Glomerular visceral epithelial cell (primary cell): ENCODE data around the gene FMNL1.
"Not testable (repeated sequence)": the region's sequence is repeated elsewhere in the genome, so short reads cannot be mapped to it uniquely, and the experiment has no call there.

Experiments used
- DNase-seq: peaks from one replicate; pipeline ENCODE4 v3.0.0-alpha.2; 2016; ENCODE audit errors: extremely low spot score

FMNL1 gene

DNA sequence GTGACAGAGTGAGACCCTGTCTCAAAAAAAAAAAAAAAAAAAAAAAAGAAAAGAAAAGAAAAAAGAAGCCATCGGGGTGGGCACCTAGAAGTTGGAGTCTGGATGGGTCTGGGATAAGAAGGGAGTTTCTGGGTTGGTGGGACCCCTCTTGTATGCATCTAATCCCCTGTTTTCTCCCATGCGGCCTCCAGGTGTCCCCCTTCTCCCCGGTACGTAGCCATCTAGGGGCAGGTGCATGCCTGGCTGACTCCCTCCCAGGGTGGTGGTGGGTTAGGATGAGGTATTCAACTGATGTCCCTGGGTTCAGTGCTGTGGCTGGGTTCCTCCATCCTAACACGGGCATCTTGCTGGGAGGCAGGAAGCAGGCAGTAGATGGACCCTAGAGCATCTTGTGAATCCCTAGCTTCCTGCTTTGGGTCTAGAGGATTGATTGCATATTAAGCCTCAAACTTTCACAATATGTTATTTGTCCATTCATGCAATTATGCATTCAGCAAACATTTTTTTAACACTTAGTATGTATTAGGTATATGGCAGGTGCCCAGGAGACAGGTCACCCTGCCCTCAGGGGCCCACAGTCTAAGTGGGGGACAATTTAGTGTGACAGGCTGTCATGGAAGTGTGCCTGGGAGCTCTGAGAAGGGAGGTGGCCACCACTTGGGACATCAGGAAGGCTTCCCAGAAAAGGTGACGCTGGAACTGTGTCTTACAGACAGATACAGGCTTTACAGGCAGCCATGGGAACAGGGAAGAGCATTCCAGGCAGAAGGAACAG, 13.1 kb downstream of the FMNL1 start:
- peak; percentile 53 for DNase-seq

DNA sequence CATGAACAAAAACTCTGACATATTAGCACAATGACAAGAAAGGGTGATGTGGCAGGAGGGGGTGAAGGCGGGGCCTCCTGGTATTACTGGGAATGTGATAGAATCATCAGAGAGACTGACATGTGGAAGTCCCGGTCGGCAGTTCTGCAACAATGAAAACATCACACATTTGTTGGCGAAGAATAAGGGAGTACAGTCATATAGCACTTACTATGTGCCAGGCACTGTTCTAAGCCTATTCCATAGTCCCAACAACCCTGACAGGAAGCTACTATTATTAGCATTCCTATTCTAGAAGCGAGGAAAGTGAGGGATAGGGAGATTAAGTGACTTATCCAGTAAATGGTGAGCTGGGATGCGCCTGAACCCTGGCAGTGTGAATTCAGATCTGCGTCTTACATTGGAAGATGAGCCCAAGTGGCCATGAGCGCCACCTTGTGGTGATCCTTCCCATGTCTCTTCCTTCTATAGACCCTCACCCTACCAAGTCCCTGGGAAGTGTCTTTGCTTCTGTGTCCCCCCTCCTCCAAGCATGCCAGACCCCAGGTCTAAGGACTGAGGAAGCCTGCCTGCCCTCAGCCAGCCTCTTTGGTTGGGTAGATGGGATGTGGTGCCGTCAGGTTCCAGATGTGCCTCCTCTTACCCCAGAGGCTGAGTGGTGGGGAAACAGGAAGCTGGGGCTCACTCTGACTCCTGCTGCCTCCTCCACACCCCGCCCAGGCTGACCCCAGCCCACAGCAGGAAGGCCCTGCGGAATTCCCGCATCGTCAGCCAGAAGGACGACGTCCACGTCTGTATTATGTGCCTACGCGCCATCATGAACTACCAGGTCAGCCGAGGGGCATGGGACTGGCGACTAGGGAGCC, 14.0 kb downstream of the FMNL1 start:
- DNase-seq, result peak; percentile 74

DNA sequence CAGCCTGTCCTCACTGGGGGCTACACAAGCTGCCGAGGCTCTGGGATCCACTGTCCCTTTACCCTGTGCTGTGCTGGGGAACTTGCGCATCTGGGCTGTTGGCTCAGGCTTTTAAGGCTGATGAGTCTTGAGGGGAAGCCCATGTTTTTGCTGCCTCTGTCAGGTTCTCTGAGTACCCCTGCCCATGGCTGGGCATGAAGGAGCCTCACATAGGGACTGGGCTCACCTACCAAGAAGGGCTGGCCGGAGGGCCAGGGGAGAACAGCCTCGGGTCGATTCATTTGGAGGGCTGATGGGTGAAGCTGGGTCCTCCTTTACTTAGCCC, 14.6 kb downstream of the FMNL1 start:
- no peak for DNase-seq

DNA sequence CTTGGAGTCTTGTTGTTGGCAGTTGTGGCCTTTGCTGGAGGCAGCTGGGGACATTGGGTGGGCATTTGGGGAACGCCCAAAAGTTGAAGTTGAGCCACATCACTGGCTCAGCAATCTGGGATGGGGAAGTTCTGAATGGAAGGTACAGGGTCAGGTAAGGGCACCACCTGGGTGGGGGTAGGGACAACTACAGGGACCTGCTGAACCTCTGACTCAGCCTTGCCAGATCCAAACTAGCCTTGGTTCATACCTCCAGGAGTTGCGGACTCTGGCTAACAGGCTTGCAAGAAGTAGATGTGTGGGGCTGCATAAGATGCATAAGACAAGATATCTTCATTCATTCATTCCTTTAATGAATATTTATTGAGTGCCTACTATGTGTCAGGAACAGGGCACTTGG, 16.0 kb downstream of the FMNL1 start:
- no peak for DNase-seq

DNA sequence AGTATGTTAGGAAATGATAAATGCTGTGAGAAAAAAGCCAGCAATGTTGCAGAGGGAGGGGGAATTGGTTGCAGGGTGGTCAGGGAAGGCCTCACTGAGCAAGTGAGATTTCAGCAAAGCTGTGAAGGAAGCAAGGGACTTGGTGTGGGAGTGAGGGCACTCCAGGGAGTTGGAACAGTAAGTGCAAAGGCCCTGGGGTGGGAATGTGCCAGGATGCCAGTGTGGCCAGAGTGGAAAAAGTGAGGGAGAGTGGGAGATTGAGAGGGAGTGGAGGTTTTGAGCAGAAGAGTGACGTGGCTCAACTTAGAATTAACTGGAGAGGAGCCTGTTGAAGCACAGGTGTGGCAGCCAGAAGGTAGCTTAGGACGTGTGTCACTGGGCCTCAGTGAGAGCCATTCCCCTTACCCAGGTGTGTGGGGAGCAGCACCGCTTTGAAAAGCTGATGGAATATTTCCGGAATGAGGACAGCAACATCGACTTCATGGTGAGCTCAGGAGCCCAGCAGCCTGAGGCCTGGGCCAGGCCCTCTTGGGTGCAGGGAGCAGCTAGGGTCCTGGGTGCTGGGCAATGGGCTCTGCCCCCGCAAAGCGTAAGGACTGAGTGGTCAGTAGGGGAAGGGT, 16.6 kb downstream of the FMNL1 start:
- DNase-seq, result no peak

DNA sequence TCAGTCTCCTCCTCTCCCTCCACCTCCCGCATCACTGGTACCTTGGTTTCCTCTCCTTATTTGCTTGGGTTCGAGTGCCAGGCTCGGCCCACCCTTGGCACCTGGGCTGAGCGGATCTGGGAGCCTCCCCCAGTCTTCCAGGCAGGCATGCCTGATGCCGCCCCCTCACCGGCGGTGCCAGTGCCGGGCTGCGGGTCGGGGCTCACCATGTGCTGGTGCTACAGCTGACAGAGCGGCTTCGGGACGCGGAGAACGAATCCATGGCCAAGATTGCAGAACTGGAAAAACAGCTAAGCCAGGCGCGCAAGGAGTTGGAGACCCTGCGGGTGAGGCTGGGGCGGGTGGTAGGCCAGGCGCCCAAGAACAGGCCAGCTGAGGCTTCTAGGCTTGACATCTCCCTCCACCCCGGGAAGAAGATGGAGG, 19.2 kb downstream of the FMNL1 start:
- no peak for DNase-seq

DNA sequence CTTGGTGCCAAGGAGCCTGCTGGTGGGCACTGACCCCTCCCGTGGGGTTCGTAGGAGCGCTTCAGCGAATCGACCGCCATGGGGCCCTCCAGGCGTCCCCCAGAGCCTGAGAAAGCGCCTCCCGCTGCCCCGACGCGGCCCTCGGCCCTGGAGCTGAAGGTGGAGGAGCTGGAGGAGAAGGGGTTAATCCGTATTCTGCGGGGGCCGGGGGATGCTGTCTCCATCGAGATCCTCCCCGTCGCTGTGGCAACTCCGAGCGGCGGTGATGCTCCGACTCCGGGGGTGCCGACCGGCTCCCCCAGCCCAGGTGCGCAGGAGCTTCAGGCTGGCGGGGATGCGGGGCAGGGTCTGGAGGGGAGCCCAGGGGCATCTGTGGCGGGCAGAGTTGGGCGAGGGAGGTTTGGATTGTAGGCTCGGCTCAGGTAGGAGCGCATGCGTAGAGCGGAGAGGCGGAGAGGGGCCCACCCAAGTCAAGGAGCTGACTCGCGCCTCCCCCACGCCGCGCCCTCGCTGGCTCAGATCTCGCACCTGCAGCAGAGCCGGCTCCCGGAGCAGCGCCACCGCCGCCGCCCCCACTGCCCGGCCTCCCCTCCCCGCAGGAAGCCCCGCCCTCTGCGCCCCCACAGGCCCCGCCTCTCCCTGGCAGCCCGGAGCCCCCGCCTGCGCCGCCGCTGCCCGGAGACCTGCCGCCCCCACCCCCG, 19.8 kb downstream of the FMNL1 start:
- DNase-seq, result no peak

DNA sequence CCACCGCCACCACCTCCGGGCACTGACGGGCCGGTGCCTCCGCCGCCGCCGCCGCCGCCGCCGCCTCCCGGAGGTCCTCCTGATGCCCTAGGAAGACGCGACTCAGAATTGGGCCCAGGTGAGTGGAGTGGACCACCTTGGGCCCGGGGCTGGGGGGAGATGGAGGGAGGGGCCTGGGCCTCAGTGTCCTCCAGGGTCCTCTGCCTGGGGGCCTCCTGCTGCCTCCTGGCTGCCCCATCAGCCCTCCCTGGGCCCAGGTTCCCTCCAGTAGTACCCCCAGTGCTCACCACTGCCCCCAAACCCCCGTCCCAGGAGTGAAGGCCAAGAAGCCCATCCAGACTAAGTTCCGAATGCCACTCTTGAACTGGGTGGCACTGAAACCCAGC, 20.3 kb downstream of the FMNL1 start:
- no peak for DNase-seq

DNA sequence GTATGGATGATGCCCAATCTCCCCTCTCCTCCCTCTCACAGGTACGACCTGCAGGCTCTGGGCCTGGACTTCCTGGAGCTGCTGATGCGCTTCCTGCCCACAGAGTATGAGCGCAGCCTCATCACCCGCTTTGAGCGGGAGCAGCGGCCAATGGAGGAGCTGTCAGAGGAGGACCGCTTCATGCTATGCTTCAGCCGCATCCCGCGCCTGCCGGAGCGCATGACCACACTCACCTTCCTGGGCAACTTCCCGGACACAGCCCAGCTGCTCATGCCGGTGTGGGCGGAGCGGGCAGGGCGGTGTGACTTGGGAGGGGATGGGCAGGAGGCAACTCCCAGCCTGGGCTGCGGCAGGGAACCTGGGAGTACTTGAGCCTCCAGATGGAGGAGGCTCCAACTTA, 22.1 kb downstream of the FMNL1 start:
- DNase-seq, result no peak

DNA sequence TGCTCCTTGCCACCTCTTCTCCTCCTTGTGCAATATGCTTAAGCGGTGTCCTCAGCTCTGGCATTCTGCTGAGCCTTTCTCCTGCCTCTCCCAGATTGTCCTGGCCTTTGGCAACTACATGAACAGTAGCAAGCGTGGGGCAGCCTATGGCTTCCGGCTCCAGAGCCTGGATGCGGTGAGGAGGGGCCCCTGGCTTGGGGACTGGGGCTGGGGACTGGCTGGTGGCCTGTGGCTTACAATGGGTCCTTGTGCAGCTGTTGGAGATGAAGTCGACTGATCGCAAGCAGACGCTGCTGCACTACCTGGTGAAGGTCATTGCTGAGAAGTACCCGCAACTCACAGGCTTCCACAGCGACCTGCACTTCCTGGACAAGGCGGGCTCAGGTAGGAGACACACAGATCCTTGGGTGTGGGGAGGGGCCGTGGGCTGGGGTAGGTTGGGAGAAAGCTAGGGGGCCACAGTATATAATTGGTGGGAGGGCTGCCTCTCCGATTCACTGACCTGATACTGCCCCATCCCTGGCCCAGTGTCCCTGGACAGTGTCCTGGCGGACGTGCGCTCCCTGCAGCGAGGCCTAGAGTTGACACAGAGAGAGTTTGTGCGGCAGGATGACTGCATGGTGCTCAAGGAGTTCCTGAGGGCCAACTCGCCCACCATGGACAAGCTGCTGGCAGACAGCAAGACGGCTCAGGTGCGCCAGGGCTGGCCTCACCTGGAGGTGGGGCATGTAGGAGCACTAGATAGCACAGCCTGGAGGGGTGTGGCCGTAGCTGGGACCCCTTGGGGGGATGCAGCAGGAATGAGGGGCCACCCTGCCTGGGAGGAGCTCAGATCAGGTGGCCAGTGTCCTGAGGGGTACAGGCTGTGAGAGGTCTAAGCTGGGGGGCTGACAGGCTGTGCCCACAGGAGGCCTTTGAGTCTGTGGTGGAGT, 23.3 kb downstream of the FMNL1 start:
- no peak for DNase-seq

DNA sequence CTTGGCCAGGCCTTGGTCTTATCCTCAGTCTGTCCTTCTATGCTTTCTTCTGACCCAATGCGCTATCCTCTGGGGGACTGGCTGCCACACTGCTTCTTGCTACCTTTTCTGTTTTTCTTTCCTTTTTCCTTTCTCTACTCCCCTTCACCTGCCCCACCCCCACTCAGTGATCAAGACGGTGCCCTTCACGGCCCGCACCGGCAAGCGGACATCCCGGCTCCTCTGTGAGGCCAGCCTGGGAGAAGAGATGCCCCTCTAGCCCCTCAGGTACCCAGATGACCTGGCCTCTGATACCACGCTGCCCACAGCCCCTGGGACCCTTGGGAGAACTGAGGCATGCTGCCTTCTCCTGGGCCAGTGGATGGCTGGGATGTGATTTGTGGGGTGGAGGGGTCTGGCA, 24.7 kb downstream of the FMNL1 start:
- DNase-seq, result no peak

DNA sequence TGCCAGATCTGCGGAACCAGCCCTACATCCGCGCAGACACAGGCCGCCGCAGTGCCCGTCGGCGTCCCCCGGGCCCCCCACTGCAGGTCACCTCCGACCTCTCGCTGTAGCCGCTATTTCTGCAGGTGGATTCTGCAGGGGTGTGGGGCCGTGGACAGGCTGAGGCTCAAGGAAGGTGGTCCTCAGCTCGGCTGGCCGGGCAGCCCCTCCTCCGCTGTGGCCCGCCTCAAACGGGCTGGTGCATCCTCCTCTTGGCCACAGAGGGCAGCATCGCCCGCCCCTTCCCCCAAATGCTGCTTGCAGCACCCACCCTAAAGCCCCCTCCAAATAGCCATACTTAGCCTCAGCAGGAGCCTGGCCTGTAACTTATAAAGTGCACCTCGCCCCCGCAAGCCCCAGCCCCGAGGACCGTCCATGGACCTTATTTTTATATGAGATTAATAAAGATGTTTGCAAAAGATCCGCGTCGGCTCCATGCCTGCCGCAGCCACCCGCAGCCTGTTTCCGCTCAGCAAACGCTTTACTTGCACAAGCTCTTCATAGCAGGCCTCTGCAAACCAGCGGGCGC, 25.3 kb downstream of the FMNL1 start:
- no peak for DNase-seq

DNA sequence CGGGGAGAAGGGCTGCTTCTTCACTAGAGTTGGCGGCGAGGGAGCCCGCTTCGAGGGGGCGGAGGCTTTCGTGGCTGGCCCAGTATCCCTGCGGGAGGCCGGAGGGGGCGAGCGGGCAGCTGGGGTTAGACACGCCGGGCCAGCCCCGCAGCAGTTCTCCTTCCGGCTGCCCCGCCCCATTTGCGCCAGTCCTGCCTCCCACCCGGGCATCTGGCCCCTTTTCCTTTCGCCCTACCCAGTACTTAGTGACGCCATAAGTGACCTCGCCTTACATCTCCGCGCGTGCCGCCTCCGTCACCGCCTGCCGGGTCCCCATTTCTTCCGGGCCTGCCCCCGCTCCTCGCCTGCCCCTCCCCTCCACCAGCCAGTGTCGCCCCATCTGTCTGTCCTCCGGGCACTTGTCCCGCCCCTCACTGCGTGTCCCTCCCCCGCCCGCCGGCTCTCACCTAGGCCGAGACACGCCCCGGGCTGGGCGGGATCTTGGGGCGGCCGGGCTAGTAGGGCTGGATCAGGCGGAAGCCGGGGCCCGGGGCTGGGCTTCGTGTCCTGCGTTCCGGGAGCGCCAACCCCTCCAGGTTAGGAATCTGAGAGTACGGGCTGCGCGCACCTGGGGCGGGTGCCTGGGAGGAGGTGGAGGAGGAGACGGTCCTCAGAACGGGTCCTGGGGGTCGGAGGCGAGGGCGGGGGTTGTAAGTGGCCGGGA, 25.9 kb downstream of the FMNL1 start:
- peak; percentile 93 for DNase-seq

DNA sequence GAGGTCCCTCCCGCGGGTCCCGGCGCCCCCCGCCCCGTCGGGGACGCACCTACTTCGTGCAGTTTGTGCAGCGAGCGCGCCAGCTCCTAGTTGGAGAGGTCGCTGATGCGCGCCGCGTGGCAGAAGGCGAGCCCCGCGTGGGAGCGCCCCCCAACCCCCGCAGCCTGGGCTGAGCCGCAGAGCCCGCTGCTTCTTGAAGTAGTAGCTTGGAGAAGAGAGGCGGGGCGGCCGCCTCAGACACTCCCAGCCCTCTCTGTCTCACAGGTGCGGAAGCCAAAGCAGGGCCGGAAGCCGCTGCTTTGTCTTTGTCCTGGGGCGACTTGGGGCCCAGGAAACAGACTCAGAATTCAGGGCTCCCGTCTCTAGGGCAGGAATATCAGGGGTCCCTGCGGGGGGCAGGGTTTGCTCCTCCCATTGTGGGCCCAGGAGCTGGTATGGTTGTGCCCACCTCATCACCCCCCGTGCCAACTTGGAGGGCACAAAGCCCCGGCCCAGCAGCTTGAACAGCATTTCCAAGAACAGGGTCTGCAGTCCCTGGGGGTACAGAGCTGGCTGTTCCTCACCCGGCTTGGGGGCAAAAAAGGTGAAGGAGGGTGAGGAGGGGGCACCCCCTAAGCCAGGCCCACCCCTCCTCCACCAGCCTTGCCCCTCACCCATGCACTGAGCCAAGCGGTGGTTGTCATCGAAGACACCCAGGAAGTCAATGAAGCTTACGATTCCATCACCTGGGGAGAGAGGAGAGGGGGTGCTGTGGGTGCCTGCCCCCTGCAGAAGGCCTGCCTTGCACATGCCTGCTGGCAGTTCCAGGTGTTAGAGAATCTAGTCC, 26.7 kb downstream of the FMNL1 start:
- peak; percentile 66 for DNase-seq

DNA sequence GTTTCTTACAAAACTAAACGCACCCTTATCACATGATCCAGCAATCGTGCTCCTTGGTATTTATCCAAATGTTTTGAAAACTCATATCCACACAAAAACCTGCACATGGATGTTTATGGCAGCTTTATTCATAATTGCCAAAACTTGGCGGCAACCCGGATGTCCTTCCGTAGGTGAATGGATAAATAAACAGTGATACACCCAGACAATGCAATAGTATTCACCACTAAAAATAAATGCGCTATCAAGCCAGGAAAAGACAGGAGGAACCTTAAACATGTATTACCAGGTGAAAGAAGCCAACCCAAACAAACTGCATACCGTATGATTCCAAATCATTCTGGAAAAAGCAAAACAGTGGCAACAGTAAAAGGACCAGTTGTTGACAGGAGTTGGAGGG, 30.2 kb downstream of the FMNL1 start:
- DNase-seq, result no peak

DNA sequence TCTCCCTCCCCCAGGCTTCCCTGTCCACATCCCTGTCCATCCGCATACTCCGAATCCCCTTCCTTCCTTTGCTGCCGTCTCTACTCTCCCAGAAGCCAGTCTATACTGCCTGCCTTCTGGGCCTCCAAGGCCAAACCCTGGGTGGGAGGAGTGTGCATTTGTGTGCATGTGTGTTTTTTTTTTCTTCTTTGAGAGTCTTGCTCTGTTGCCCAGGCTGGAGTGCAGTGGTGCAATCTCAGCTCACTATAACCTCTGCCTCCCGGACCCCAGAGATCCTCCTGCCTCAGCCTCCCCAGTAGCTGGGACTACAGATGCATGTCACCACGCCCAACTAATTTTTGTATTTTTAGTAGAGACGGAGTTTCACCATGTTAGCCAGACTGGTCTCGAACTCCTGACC, 31.6 kb downstream of the FMNL1 start:
- DNase-seq, result not testable (repeated sequence)

DNA sequence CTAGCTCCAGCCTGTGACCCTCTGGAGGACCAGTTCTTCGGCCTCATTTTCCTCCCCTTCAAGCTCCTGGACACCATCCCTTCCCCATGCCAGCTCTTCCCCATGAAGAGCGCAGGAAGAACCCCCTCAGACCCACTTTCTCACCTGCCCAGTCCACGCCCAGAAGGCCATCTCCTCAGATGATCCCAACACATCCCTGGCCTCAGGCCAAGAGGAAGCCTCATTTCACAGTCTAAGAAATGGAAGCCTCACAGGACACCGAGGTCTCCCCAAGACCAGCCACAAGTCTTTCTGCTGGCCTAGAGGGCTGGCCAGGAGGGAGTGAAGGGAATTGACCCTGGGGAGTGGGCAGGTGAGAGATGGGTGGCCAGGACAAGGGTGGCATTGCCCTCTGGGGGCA, 32.2 kb downstream of the FMNL1 start:
- DNase-seq, result no peak

DNA sequence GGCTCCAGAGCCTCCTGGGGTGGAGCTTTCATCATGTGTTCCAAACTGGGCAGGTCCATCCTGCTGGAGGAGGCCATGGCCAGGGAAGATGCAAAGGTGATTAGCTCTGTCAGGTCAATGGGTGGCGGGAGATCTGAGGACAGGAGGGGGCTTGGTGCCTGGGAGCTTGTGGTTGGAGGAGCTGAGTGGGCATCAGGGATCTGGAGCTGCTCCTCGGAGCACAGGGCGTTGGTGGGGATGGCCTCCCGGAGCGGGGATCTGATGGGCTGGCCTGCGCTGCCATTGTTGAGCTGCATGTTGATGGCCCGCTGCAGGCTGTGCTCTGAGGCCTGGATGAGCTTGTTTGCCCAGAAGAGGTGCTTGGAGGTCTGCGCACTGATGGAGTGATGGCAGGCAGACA, 33.7 kb downstream of the FMNL1 start:
- DNase-seq, result no peak
